GM12878 (cell line): ENCODE data around the gene SEL1L.
"Not testable (repeated sequence)": the region's sequence is repeated elsewhere in the genome, so short reads cannot be mapped to it uniquely, and the experiment has no call there.

Source experiments
- BACH1 ChIP-seq: fragments of 450-650 bp; IDR thresholded peaks from 2 replicates; pipeline ENCODE4 v1.6.1; 2017; ENCODE audit warnings: mild to moderate bottlenecking, borderline replicate concordance
- BCL11A ChIP-seq: IDR thresholded peaks from 2 replicates; pipeline ENCODE4 v1.6.1; 2011; ENCODE audit warnings: low read depth, low read length
- BHLHE40 ChIP-seq, 2 experiments: fragments of 450-650 bp in 1 of 2; IDR thresholded peaks; 2 replicates each; pipeline ENCODE4 v1.6.1; 2011 to 2017; ENCODE audit warnings: low read depth in 2 of 2, borderline replicate concordance in 1 of 2, improper control_type of control experiment in 1 of 2, low read length in 1 of 2, mild to moderate bottlenecking in 1 of 2
- EZH2 ChIP-seq: IDR thresholded peaks from 2 replicates; pipeline ENCODE4 v1.6.1; 2012; ENCODE audit warnings: low read depth, mild to moderate bottlenecking, control low read depth, inconsistent platforms, low read length, borderline replicate concordance; ENCODE audit not compliant: control insufficient read depth
- JUNB ChIP-seq: IDR thresholded peaks from 2 replicates; pipeline ENCODE4 v1.6.1; 2016; ENCODE audit warnings: antibody characterized with exemption, mild to moderate bottlenecking
- NR2F1 ChIP-seq: fragments of 450-650 bp; conservative IDR thresholded peaks from 2 replicates; pipeline ENCODE4 v1.6.1; 2017; ENCODE audit warnings: mild to moderate bottlenecking
- POLR2A ChIP-seq: IDR thresholded peaks from 2 replicates; pipeline ENCODE4 v1.6.1; 2011; ENCODE audit warnings: low read depth, mild to moderate bottlenecking, low read length
- TF ChIP-seq, protein P1 (sequence below), 3 experiments: IDR thresholded peaks in 2 of 3; conservative IDR thresholded peaks in 1 of 3; 2 replicates each; pipeline ENCODE4 v1.5.1; 2011; ENCODE audit warnings: low read depth in 3 of 3, low read length in 3 of 3, mild to moderate bottlenecking in 3 of 3, control low read depth in 2 of 3, moderate library complexity in 2 of 3, inconsistent platforms in 1 of 3, mixed read lengths in 1 of 3; ENCODE audit not compliant: control insufficient read depth in 2 of 3, insufficient read depth in 1 of 3; ENCODE audit errors: extremely low read depth in 1 of 3
- TF ChIP-seq, protein P2 (sequence below): IDR thresholded peaks from 2 replicates; pipeline ENCODE4 v1.6.1; 2012; ENCODE audit warnings: low read length, inconsistent platforms
- TF ChIP-seq, protein P3 (sequence below): IDR thresholded peaks from 2 replicates; pipeline ENCODE4 v1.6.1; 2011; ENCODE audit warnings: low read depth, low read length, improper control_type of control experiment, borderline replicate concordance
- TF ChIP-seq, protein P4 (sequence below): fragments of 450-650 bp; IDR thresholded peaks from 2 replicates; pipeline ENCODE4 v1.6.1; 2016; ENCODE audit warnings: mild to moderate bottlenecking
- TF ChIP-seq, protein P5 (sequence below): IDR thresholded peaks from 2 replicates; pipeline ENCODE4 v1.6.1; 2011; ENCODE audit warnings: low read depth, mild to moderate bottlenecking, low read length, moderate library complexity, borderline replicate concordance; ENCODE audit errors: extremely low read depth

DNA sequence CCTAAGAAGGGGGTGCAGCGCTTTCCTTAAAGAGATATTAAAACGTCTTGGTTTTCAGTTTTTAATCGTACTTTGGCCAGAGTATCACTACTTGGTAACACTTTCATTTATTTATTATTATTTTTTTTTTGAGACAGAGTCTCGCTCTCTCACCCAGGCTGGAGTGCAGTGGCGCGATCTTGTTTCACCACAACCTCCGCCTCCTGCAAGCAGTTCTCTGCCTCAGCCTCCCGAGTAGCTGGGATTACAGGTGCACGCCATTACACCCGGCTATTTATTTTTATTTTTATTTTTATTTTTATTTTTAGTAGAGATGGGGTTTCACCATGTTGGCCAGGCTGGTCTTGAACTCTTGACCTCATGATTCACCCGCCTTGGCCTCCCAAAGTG, 68.7 kb downstream of the SEL1L start:
- TF ChIP-seq, protein P1, sequence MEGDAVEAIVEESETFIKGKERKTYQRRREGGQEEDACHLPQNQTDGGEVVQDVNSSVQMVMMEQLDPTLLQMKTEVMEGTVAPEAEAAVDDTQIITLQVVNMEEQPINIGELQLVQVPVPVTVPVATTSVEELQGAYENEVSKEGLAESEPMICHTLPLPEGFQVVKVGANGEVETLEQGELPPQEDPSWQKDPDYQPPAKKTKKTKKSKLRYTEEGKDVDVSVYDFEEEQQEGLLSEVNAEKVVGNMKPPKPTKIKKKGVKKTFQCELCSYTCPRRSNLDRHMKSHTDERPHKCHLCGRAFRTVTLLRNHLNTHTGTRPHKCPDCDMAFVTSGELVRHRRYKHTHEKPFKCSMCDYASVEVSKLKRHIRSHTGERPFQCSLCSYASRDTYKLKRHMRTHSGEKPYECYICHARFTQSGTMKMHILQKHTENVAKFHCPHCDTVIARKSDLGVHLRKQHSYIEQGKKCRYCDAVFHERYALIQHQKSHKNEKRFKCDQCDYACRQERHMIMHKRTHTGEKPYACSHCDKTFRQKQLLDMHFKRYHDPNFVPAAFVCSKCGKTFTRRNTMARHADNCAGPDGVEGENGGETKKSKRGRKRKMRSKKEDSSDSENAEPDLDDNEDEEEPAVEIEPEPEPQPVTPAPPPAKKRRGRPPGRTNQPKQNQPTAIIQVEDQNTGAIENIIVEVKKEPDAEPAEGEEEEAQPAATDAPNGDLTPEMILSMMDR (IDR thresholded peaks at IDR 0.05 in 2 of 3, conservative IDR thresholded peaks at IDR 0.05 in 1 of 3; ENCODE audit: control insufficient read depth in 2 of 3, extremely low read depth in 1 of 3, insufficient read depth in 1 of 3, low read depth in 3 of 3, low read length in 3 of 3), result not testable (repeated sequence)
- not testable (repeated sequence) for TF ChIP-seq EZH2; JUNB; BACH1; NR2F1; BHLHE40 (IDR thresholded peaks at IDR 0.05; ENCODE audit: borderline replicate concordance in 1 of 2, low read depth in 2 of 2, low read length in 1 of 2); POLR2A; BCL11A
- TF ChIP-seq, protein P2, sequence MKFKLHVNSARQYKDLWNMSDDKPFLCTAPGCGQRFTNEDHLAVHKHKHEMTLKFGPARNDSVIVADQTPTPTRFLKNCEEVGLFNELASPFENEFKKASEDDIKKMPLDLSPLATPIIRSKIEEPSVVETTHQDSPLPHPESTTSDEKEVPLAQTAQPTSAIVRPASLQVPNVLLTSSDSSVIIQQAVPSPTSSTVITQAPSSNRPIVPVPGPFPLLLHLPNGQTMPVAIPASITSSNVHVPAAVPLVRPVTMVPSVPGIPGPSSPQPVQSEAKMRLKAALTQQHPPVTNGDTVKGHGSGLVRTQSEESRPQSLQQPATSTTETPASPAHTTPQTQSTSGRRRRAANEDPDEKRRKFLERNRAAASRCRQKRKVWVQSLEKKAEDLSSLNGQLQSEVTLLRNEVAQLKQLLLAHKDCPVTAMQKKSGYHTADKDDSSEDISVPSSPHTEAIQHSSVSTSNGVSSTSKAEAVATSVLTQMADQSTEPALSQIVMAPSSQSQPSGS, result not testable (repeated sequence)
- TF ChIP-seq, protein P3, sequence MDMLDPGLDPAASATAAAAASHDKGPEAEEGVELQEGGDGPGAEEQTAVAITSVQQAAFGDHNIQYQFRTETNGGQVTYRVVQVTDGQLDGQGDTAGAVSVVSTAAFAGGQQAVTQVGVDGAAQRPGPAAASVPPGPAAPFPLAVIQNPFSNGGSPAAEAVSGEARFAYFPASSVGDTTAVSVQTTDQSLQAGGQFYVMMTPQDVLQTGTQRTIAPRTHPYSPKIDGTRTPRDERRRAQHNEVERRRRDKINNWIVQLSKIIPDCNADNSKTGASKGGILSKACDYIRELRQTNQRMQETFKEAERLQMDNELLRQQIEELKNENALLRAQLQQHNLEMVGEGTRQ, result not testable (repeated sequence)
- TF ChIP-seq, protein P4, sequence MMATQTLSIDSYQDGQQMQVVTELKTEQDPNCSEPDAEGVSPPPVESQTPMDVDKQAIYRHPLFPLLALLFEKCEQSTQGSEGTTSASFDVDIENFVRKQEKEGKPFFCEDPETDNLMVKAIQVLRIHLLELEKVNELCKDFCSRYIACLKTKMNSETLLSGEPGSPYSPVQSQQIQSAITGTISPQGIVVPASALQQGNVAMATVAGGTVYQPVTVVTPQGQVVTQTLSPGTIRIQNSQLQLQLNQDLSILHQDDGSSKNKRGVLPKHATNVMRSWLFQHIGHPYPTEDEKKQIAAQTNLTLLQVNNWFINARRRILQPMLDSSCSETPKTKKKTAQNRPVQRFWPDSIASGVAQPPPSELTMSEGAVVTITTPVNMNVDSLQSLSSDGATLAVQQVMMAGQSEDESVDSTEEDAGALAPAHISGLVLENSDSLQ, result not testable (repeated sequence)
- TF ChIP-seq, protein P5, sequence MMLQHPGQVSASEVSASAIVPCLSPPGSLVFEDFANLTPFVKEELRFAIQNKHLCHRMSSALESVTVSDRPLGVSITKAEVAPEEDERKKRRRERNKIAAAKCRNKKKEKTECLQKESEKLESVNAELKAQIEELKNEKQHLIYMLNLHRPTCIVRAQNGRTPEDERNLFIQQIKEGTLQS, result not testable (repeated sequence)
